T-helper 2 cell (primary cell): ENCODE measurements around the gene LTBP3.

Experiments used
- DNase-seq, 5 experiments: peaks; one replicate each; pipeline versions ENCODE4 v3.0.0 to v3.0.0-alpha.2; 2012 to 2022

LTBP3 gene

DNA sequence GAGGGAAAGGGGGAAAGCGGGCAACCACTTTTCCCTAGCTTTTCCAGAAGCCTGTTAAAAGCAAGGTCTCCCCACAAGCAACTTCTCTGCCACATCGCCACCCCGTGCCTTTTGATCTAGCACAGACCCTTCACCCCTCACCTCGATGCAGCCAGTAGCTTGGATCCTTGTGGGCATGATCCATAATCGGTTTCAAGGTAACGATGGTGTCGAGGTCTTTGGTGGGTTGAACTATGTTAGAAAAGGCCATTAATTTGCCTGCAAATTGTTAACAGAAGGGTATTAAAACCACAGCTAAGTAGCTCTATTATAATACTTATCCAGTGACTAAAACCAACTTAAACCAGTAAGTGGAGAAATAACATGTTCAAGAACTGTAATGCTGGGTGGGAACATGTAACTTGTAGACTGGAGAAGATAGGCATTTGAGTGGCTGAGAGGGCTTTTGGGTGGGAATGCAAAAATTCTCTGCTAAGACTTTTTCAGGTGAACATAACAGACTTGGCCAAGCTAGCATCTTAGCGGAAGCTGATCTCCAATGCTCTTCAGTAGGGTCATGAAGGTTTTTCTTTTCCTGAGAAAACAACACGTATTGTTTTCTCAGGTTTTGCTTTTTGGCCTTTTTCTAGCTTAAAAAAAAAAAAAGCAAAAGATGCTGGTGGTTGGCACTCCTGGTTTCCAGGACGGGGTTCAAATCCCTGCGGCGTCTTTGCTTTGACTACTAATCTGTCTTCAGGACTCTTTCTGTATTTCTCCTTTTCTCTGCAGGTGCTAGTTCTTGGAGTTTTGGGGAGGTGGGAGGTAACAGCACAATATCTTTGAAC is 52.5 kb downstream of the LTBP3 start:
- no peak for DNase-seq

DNA sequence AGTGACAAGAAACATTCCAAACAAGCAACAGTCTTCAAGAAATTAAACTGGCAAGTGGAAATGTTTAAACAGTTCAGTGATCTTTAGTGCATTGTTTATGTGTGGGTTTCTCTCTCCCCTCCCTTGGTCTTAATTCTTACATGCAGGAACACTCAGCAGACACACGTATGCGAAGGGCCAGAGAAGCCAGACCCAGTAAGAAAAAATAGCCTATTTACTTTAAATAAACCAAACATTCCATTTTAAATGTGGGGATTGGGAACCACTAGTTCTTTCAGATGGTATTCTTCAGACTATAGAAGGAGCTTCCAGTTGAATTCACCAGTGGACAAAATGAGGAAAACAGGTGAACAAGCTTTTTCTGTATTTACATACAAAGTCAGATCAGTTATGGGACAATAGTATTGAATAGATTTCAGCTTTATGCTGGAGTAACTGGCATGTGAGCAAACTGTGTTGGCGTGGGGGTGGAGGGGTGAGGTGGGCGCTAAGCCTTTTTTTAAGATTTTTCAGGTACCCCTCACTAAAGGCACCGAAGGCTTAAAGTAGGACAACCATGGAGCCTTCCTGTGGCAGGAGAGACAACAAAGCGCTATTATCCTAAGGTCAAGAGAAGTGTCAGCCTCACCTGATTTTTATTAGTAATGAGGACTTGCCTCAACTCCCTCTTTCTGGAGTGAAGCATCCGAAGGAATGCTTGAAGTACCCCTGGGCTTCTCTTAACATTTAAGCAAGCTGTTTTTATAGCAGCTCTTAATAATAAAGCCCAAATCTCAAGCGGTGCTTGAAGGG is 53.3 kb downstream of the LTBP3 start:
- no peak for DNase-seq

DNA sequence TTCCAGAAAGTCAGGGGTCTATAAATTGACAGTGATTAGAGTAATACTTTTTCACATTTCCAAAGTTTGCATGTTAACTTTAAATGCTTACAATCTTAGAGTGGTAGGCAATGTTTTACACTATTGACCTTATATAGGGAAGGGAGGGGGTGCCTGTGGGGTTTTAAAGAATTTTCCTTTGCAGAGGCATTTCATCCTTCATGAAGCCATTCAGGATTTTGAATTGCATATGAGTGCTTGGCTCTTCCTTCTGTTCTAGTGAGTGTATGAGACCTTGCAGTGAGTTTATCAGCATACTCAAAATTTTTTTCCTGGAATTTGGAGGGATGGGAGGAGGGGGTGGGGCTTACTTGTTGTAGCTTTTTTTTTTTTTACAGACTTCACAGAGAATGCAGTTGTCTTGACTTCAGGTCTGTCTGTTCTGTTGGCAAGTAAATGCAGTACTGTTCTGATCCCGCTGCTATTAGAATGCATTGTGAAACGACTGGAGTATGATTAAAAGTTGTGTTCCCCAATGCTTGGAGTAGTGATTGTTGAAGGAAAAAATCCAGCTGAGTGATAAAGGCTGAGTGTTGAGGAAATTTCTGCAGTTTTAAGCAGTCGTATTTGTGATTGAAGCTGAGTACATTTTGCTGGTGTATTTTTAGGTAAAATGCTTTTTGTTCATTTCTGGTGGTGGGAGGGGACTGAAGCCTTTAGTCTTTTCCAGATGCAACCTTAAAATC is 54.0 kb downstream of the LTBP3 start:
- no peak for DNase-seq

DNA sequence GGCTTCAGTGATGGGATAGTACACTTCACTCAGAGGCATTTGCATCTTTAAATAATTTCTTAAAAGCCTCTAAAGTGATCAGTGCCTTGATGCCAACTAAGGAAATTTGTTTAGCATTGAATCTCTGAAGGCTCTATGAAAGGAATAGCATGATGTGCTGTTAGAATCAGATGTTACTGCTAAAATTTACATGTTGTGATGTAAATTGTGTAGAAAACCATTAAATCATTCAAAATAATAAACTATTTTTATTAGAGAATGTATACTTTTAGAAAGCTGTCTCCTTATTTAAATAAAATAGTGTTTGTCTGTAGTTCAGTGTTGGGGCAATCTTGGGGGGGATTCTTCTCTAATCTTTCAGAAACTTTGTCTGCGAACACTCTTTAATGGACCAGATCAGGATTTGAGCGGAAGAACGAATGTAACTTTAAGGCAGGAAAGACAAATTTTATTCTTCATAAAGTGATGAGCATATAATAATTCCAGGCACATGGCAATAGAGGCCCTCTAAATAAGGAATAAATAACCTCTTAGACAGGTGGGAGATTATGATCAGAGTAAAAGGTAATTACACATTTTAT is 54.7 kb downstream of the LTBP3 start:
- no peak for DNase-seq

DNA sequence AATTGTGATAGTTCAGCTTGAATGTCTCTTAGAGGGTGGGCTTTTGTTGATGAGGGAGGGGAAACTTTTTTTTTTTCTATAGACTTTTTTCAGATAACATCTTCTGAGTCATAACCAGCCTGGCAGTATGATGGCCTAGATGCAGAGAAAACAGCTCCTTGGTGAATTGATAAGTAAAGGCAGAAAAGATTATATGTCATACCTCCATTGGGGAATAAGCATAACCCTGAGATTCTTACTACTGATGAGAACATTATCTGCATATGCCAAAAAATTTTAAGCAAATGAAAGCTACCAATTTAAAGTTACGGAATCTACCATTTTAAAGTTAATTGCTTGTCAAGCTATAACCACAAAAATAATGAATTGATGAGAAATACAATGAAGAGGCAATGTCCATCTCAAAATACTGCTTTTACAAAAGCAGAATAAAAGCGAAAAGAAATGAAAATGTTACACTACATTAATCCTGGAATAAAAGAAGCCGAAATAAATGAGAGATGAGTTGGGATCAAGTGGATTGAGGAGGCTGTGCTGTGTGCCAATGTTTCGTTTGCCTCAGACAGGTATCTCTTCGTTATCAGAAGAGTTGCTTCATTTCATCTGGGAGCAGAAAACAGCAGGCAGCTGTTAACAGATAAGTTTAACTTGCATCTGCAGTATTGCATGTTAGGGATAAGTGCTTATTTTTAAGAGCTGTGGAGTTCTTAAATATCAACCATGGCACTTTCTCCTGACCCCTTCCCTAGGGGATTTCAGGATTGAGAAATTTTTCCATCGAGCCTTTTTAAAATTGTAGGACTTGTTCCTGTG is 55.4 kb downstream of the LTBP3 start:
- DNase-seq, result peak in 1 of 5 experiments; percentile 80

DNA sequence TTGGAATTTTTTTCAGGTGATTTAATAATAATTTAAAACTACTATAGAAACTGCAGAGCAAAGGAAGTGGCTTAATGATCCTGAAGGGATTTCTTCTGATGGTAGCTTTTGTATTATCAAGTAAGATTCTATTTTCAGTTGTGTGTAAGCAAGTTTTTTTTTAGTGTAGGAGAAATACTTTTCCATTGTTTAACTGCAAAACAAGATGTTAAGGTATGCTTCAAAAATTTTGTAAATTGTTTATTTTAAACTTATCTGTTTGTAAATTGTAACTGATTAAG is 55.9 kb downstream of the LTBP3 start:
- DNase-seq, result no peak

DNA sequence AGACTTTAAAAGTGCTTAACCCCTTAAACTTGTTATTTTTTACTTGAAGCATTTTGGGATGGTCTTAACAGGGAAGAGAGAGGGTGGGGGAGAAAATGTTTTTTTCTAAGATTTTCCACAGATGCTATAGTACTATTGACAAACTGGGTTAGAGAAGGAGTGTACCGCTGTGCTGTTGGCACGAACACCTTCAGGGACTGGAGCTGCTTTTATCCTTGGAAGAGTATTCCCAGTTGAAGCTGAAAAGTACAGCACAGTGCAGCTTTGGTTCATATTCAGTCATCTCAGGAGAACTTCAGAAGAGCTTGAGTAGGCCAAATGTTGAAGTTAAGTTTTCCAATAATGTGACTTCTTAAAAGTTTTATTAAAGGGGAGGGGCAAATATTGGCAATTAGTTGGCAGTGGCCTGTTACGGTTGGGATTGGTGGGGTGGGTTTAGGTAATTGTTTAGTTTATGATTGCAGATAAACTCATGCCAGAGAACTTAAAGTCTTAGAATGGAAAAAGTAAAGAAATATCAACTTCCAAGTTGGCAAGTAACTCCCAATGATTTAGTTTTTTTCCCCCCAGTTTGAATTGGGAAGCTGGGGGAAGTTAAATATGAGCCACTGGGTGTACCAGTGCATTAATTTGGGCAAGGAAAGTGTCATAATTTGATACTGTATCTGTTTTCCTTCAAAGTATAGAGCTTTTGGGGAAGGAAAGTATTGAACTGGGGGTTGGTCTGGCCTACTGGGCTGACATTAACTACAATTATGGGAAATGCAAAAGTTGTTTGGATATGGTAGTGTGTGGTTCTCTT is 56.5 kb downstream of the LTBP3 start:
- peak in 1 of 5 experiments; percentile 31 for DNase-seq

DNA sequence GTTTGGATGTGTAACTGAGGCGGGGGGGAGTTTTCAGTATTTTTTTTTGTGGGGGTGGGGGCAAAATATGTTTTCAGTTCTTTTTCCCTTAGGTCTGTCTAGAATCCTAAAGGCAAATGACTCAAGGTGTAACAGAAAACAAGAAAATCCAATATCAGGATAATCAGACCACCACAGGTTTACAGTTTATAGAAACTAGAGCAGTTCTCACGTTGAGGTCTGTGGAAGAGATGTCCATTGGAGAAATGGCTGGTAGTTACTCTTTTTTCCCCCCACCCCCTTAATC is 57.0 kb downstream of the LTBP3 start:
- no peak for DNase-seq

DNA sequence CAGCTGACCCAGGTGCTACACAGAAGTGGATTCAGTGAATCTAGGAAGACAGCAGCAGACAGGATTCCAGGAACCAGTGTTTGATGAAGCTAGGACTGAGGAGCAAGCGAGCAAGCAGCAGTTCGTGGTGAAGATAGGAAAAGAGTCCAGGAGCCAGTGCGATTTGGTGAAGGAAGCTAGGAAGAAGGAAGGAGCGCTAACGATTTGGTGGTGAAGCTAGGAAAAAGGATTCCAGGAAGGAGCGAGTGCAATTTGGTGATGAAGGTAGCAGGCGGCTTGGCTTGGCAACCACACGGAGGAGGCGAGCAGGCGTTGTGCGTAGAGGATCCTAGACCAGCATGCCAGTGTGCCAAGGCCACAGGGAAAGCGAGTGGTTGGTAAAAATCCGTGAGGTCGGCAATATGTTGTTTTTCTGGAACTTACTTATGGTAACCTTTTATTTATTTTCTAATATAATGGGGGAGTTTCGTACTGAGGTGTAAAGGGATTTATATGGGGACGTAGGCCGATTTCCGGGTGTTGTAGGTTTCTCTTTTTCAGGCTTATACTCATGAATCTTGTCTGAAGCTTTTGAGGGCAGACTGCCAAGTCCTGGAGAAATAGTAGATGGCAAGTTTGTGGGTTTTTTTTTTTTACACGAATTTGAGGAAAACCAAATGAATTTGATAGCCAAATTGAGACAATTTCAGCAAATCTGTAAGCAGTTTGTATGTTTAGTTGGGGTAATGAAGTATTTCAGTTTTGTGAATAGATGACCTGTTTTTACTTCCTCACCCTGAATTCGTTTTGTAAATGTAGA is 57.6 kb downstream of the LTBP3 start:
- peak in 2 of 5 experiments; percentile 31 to 68 for DNase-seq

DNA sequence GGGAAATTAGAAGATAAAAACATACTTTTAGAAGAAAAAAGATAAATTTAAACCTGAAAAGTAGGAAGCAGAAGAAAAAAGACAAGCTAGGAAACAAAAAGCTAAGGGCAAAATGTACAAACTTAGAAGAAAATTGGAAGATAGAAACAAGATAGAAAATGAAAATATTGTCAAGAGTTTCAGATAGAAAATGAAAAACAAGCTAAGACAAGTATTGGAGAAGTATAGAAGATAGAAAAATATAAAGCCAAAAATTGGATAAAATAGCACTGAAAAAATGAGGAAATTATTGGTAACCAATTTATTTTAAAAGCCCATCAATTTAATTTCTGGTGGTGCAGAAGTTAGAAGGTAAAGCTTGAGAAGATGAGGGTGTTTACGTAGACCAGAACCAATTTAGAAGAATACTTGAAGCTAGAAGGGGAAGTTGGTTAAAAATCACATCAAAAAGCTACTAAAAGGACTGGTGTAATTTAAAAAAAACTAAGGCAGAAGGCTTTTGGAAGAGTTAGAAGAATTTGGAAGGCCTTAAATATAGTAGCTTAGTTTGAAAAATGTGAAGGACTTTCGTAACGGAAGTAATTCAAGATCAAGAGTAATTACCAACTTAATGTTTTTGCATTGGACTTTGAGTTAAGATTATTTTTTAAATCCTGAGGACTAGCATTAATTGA is 58.3 kb downstream of the LTBP3 start:
- no peak for DNase-seq

DNA sequence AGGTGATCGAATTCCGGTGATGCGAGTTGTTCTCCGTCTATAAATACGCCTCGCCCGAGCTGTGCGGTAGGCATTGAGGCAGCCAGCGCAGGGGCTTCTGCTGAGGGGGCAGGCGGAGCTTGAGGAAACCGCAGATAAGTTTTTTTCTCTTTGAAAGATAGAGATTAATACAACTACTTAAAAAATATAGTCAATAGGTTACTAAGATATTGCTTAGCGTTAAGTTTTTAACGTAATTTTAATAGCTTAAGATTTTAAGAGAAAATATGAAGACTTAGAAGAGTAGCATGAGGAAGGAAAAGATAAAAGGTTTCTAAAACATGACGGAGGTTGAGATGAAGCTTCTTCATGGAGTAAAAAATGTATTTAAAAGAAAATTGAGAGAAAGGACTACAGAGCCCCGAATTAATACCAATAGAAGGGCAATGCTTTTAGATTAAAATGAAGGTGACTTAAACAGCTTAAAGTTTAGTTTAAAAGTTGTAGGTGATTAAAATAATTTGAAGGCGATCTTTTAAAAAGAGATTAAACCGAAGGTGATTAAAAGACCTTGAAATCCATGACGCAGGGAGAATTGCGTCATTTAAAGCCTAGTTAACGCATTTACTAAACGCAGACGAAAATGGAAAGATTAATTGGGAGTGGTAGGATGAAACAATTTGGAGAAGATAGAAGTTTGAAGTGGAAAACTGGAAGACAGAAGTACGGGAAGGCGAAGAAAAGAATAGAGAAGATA is 59.0 kb downstream of the LTBP3 start, which contains the start of gene MALAT1:
Gene MALAT1 (plus strand): TSS at position 69 of the 736 bp plus-strand sequence.
- DNase-seq, result peak; percentile 86 to 97 (median 89)

DNA sequence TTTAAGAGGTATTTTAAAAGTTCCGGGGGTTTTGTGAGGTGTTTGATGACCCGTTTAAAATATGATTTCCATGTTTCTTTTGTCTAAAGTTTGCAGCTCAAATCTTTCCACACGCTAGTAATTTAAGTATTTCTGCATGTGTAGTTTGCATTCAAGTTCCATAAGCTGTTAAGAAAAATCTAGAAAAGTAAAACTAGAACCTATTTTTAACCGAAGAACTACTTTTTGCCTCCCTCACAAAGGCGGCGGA is 59.5 kb downstream of the LTBP3 start:
- DNase-seq, result no peak

DNA sequence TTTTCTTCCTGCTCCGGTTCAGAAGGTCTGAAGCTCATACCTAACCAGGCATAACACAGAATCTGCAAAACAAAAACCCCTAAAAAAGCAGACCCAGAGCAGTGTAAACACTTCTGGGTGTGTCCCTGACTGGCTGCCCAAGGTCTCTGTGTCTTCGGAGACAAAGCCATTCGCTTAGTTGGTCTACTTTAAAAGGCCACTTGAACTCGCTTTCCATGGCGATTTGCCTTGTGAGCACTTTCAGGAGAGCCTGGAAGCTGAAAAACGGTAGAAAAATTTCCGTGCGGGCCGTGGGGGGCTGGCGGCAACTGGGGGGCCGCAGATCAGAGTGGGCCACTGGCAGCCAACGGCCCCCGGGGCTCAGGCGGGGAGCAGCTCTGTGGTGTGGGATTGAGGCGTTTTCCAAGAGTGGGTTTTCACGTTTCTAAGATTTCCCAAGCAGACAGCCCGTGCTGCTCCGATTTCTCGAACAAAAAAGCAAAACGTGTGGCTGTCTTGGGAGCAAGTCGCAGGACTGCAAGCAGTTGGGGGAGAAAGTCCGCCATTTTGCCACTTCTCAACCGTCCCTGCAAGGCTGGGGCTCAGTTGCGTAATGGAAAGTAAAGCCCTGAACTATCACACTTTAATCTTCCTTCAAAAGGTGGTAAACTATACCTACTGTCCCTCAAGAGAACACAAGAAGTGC is 60.0 kb downstream of the LTBP3 start:
- peak in 4 of 5 experiments; percentile 40 to 85 (median 54) for DNase-seq

DNA sequence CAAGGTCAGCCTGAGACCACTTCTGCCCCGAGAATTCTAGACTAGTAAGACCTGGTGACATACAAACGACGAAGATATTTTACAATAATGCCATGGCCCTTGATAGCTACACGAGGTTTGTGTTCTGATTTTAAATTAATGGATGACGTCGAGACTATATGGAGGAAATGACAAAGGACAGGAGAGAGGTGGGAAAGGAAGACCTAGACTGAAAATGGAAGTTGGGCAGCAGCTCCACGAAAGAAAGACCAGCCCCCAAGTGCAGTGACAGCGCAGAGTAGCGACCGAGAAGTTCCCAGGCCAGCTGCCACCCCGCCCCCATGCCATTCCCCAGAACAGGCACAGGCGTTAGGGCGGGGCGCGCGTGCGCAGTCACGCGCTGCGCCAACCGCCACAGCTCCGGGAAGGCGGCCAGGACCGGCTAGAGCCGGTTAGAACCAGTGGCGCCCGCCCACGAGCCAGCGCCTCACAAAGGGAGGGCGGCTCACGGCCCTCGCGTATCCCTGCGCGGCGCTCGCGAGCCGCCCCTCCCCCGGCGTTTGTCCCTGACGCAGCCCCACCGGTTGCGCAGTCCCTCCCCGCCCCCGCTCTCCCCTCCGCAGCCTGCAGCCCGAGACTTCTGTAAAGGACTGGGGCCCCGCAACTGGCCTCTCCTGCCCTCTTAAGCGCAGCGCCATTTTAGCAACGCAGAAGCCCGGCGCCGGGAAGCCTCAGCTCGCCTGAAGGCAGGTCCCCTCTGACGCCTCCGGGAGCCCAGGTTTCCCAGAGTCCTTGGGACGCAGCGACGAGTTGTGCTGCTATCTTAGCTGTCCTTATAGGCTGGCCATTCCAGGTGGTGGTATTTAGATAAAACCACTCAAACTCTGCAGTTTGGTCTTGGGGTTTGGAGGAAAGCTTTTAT is 60.8 kb downstream of the LTBP3 start:
- peak; percentile 96 to 100 (median 97) for DNase-seq

DNA sequence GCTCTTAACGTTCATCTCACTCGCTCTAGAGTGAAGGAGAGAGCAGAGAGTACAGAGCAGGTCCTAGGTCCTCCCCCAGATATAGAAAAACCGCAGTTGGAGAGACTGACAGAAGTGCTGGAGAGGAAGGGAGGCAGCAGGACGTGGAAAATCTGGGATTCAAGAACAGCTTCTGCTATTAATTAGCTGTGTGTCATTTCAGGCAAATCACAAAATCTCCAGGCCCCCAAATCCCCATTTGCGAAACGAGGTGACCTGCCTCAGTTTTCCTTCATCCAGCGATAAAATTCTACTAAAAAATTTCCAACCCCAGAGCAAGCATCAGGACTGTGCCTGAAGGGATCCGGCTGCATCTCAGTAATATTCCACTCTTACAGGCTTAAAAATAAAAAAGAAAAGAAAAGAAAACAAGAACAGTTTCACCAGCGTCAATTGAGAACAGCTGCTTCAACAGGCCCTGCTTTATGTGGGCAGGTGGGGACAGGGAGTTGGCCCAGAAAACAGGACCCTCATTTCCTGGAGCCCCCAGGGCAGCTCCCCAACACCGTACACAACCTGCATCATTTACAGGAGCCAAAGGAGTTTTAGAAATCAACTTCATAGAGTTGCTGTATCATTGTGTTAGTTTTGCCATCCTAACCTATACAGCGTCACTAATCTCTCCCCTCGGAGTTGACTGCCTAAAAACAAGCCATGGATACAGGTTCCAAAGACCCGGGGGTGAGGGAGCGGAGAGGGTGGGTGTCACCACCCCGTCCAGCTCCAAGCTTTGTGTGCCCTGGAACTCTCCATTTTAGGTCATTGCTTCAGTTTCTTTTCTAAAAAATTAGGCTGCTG is 61.6 kb downstream of the LTBP3 start:
- peak in 1 of 5 experiments; percentile 17 for DNase-seq

DNA sequence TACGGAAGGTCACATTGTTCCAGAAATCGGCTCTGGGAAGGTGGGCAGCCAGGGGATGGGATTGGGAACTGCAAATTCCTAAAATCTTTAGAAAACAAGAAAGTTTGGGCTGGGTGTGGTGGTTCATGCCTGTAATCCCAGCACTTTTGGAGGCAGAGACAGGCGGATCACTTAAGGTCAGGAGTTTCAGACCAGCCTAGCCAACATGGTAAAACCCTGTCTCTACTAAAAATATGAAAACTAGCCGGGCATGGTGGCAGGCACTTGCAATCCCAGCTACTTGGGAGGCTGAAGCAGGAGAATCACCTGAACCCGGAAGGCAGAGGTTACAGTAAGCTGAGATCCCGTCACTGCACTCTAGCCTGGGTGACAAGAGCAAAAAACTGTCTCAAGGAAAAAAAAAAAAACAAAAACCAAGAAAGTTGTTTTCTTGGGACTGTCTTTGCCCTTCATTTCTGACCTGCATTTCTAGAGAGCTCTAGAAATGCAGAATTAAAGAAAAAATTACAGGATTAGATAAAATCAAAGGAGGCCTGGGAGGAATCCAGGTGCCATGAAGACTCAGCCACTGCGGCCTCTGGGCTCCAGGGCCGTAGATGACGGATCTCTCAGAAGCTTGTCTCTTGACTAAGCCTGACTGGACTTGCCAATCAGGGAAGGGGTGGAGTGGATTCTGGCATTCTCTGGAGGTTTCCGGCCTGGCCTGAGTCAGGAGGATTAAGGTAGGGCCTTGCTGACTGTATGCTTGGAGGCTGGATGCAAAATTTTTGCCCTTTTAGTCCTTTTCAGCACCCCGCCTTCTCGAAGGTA is 64.6 kb downstream of the LTBP3 start:
- DNase-seq, result no peak
